Adrenal gland (tissue), 12 donors: ENCODE data around the gene ZSWIM4. TPM values are rescaled to one million over a fixed set of nuclear protein-coding genes. Genes with fewer than 3 reads are reported as not detected.

Experiments used
- DNase-seq, 7 donors: peaks; one replicate each; pipeline ENCODE4 v3.0.0-alpha.2; 2019 to 2020
- H3K27ac ChIP-seq, 5 donors: fragments of 200-600 bp; sonication (generic) in 4 of 5; 1 replicate in 3 of 5; 2 replicates in 2 of 5; pipeline versions ENCODE4 v1.5.1 to v1.8.0; 2016 to 2020; ENCODE audit warnings: mild to moderate bottlenecking in 1 of 5
- H3K27me3 ChIP-seq: fragments of 200-600 bp; 2 replicates; pipeline ENCODE4 v1.8.0; 2021
- H3K36me3 ChIP-seq, 2 donors: fragments of 200-600 bp; replicated peaks in 1 of 2; 1 replicate in 1 of 2; 2 replicates in 1 of 2; pipeline versions ENCODE4 v1.5.1 to v1.8.0; 2018 to 2022
- H3K4me1 ChIP-seq, 2 donors: fragments of 200-600 bp; replicated peaks in 1 of 2; 1 replicate in 1 of 2; 2 replicates in 1 of 2; pipeline versions ENCODE4 v1.5.1 to v1.8.0; 2018 to 2021
- H3K4me3 ChIP-seq, 4 donors: fragments of 200-600 bp; sonication (generic) in 3 of 4; one replicate each; pipeline ENCODE4 v1.5.1; 2016 to 2018
- H3K9me3 ChIP-seq, 3 donors: fragments of 200-600 bp; sonication (generic) in 1 of 3; replicated peaks in 1 of 3; 1 replicate in 2 of 3; 2 replicates in 1 of 3; pipeline versions ENCODE4 v1.5.1 to v1.8.0; 2016 to 2021
- CTCF ChIP-seq, 6 experiments: fragments of 450-650 bp in 4 of 6; fragments of 200-600 bp in 2 of 6; sonication (generic) in 1 of 6; IDR thresholded peaks; 1 replicate in 5 of 6; 2 replicates in 1 of 6; pipeline versions ENCODE4 v1.5.1 to v1.8.0; 2016 to 2021; ENCODE audit warnings: antibody characterized with exemption in 6 of 6, mild to moderate bottlenecking in 2 of 6, moderate library complexity in 1 of 6
- POLR2A ChIP-seq, 2 donors: fragments of 450-650 bp; IDR thresholded peaks; one replicate each; pipeline ENCODE4 v1.6.1; 2017; ENCODE audit warnings: antibody characterized with exemption in 2 of 2, mild to moderate bottlenecking in 2 of 2, moderate library complexity in 1 of 2
- WGBS, 4 donors: extraction: QIAGEN DNeasy Blood & Tissue Kit in 2 of 4; methylation state at CpG; one replicate each; pipeline versions ENCODE4 v1.1.5 to v1.1.7; 2013 to 2017; 5-methylcytosine and 5-hydroxymethylcytosine counted together
- intact Hi-C, 2 donors: fragments of 100-400 bp; cut with DNase I; formaldehyde crosslinking; loops; one replicate each; pipeline versions ENCODE4 v1.14.1 to v1.15.0; 2022 to 2023
- polyA plus RNA-seq, 3 donors: library from polyadenylated mRNA; stranded (reverse); fragments of 200-250 nt in 2 of 3; fragments of 350-450 nt in 1 of 3; fragmentation: Illumina TruSeq in 1 of 3; extraction: RNeasy Lipid Tissue Mini Kit (QIAGEN cat#74804) in 1 of 3; gene quantifications; one replicate each; pipeline ENCODE4 v1.2.3, GENCODE V29; 2013 to 2014
- total RNA-seq, 9 donors: library from RNA; depleted of rRNA in 4 of 9; stranded (reverse); fragments of >200 nt in 4 of 9; fragments of 120-200 nt in 1 of 9; fragmentation: NEBNext Ultra II Directional in 1 of 9; extraction: Animal tissue kit (Norgen Biotek cat#: 25700) in 1 of 9; gene quantifications; one replicate each; pipeline versions ENCODE4 v1.1.0 to v1.2.4, GENCODE V29; 2013 to 2023
- donor health status: healthy with polysubstance abuse.
- donor health status: Bipolar disorder and iron deficiency.
- donor health status: DM: yes; HTN: yes; CAD: no.
- donor health status: DM: no; HTN: no; CAD: no.
- donor health status: DM: no; HTN: no; CAD: no.
- donor health status: DM: yes; HTN: yes; CAD: no.

ZSWIM4 gene
- total and polyA plus RNA-seq, 12 donors = 1.3 to 15.4 (median 9.1) TPM

DNA sequence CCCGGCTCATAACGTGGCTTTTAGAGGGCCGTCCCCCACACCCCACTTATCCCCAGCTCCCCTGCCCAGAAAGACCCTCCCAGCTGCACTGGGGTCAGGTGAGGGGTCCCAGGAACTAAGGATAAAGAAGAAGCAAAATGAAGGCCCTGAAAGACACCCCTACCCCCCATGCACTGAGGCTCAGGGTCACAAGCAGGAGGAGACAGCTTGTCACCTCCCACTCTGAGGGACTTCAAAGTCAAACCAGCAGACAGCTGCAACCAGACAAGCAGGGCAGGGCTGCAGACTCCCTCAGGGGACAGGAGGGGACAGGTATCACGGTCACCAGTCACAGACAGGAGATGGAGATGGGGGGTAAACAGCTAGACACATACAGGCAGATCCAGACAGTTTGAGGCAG lies 75.6 kb downstream of the ZSWIM4 start:
- intact Hi-C loops = no loop called here
- no peak for TF ChIP-seq CTCF (IDR thresholded peaks at IDR 0.05)
- TF ChIP-seq POLR2A (IDR thresholded peaks at IDR 0.05) = no peak
- no peak overlapping the region for H3K27ac ChIP-seq
- no peak overlapping the region for H3K4me3 ChIP-seq
- H3K9me3 ChIP-seq = no peaks in the 10 kb centered on the region
- peaks cover under 1% of the 10 kb centered on the region for H3K27me3 ChIP-seq
- no peak for DNase-seq
- no peaks in the 10 kb centered on the region for H3K36me3 ChIP-seq
- peaks cover 0 to 3% of the 10 kb centered on the region in 2 donors for H3K4me1 ChIP-seq
- WGBS, 4 donors = 85 to 95% (median 91%) methylated on average over 3 to 4 of the region's 4 CpGs

DNA sequence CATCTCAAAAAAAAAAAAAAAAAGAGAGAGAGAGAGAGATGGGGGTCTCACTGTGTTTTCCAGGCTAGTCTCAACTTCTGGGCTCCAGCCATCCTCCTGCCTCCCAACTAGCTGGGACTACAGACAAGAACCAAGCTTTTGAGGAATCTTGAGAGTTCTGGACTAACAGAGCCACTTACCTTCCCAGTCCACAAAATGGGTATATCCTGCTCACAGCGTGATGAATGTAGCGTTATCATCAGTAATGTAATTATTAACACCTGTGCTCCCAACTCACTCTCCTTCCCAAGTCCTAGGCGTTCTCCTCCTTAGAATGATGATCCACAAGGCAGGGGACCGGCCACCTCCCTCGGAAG lies 77.1 kb downstream of the ZSWIM4 start:
- H3K4me3 ChIP-seq = peak overlapping the region in 1 of 4 donors; percentile 37
- intact Hi-C loops = no loop called here
- H3K36me3 ChIP-seq = no peaks in the 10 kb centered on the region
- no peaks in the 10 kb centered on the region for H3K9me3 ChIP-seq
- H3K4me1 ChIP-seq = no peaks in the 10 kb centered on the region
- WGBS, 4 donors = 67 to 87% (median 78%) methylated on average over 5 of the region's 5 CpGs
- DNase-seq = no peak
- no peaks in the 10 kb centered on the region for H3K27me3 ChIP-seq
- TF ChIP-seq CTCF (IDR thresholded peaks at IDR 0.05) (no peak), POLR2A (IDR thresholded peaks at IDR 0.05) (no peak)
- H3K27ac ChIP-seq = no peak overlapping the region

DNA sequence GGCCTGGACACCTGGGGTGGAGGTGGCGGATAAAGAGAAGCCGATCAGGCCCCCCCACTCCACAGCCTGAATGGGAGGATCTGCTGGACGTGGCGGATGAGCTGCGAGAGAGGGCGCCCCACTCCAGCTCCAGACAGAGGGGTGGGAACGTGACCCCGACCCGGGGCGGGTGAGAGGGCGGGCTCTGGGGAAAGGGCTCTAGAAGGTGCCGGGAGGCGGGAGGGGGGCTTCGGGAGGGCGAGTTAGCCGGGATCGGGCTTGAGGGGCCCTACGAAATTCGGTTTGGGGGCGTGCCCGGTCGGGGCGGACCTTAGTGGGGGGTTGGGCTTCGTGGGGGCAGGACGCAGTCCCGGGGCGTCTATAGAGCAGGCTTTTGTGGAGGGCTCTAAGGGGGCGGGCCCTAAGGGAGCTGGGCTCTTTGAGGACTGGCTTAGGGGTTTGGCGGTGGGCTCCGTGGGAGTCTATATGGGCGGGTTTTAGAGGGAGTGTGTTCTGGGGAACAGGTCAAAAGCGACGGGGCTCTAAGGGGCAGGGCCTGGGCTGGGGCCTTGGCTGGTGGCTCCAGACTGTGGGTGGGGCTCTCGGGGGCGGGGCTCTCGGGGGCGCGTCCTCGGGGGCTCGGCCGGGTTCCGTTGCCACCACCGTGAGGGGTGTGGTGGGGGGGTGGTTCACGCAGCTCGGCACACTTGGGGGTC lies 77.6 kb downstream of the ZSWIM4 start:
- Histone ChIP-seq H3K4me3 (peak overlapping the region in 1 of 4 donors; percentile 37), H3K4me1 (no peaks in the 10 kb centered on the region), H3K36me3 (no peaks in the 10 kb centered on the region), H3K27ac (no peak overlapping the region), H3K9me3 (no peaks in the 10 kb centered on the region), H3K27me3 (no peaks in the 10 kb centered on the region)
- intact Hi-C loops = no loop called here
- DNase-seq = peak in 1 of 7 donors; percentile 26
- WGBS, 4 donors = 7 to 17% (median 12%) methylated on average over 13 to 43 of the region's 45 CpGs
- TF ChIP-seq POLR2A (IDR thresholded peaks at IDR 0.05) (no peak), CTCF (IDR thresholded peaks at IDR 0.05) (no peak)

DNA sequence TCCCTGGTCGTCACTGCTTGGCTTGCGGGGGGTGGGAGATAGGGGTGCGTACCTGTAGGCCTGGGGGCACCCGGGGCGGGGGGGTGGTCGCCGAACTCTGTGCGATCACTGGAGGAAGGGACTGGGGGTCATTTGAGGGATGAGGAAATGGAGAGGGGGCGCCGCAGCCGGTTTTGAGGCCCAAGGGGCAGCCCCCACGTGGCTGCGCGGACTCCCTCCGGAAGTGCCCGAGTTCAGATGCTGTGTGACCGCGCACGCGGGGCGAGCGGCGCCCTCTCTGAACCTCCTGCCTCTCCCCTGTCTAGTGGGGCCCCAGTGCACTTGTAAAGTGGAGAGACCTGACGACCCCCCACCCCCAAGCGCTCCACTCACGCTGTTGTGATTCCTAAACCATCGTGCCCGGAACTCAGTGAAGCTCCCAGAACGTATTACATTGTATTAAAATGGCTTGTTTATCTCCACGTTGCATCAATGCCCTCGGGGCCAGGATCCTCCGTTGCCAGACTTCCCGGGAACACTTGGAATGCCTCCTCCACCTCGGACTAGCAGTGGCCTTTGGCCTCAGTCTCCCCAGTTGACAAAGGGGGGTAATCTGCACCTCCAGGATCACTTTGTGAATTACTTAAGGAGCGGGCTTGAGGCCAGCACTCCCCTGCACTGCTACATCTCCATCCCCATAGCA lies 78.7 kb downstream of the ZSWIM4 start:
- TF ChIP-seq POLR2A (IDR thresholded peaks at IDR 0.05) = no peak
- no peak for TF ChIP-seq CTCF (IDR thresholded peaks at IDR 0.05)
- Histone ChIP-seq H3K36me3 (no peaks in the 10 kb centered on the region), H3K4me1 (no peaks in the 10 kb centered on the region), H3K4me3 (no peak overlapping the region), H3K27me3 (no peaks in the 10 kb centered on the region), H3K9me3 (no peaks in the 10 kb centered on the region), H3K27ac (no peak overlapping the region)
- intact Hi-C loops = no loop called here
- 34 to 43% (median 39%) methylated on average over 10 to 35 of the region's 35 CpGs for WGBS, 4 donors
- no peak for DNase-seq
